Heart left ventricle (tissue), 16 donors: Measurements from ENCODE around the gene TXNRD3. TPM values are rescaled to one million over a fixed set of nuclear protein-coding genes. Genes with fewer than 3 reads are reported as not detected.

ENCODE experiments used
- ATAC-seq, 4 donors: fragments of 200-7000 bp; cut with Tn5 transposase; one replicate each; pipeline ENCODE4 v1.9.1; 2020 to 2022; ENCODE audit warnings: moderate library complexity in 4 of 4, mild to moderate bottlenecking in 3 of 4, moderate number of reproducible peaks in 1 of 4
- DNase-seq, 5 donors: peaks; one replicate each; pipeline ENCODE4 v3.0.0-alpha.2; 2020
- H3K27ac ChIP-seq, 12 donors: fragments of 200-600 bp; sonication (generic) in 4 of 12; one replicate each; pipeline versions ENCODE4 v1.5.0 to v1.8.0; 2016 to 2022; ENCODE audit warnings: mild to moderate bottlenecking in 2 of 12
- H3K27me3 ChIP-seq, 9 donors: fragments of 200-600 bp; sonication (generic) in 2 of 9; one replicate each; pipeline versions ENCODE4 v1.5.1 to v1.8.0; 2016 to 2022; ENCODE audit warnings: mild to moderate bottlenecking in 3 of 9
- H3K36me3 ChIP-seq, 9 donors: fragments of 200-600 bp; sonication (generic) in 2 of 9; one replicate each; pipeline versions ENCODE4 v1.5.0 to v1.8.0; 2018 to 2022; ENCODE audit warnings: mild to moderate bottlenecking in 2 of 9
- H3K4me1 ChIP-seq, 12 donors: fragments of 200-600 bp; sonication (generic) in 4 of 12; one replicate each; pipeline versions ENCODE4 v1.5.0 to v1.8.0; 2016 to 2022; ENCODE audit warnings: mild to moderate bottlenecking in 3 of 12
- H3K4me3 ChIP-seq, 12 donors: fragments of 200-600 bp; sonication (generic) in 4 of 12; one replicate each; pipeline versions ENCODE4 v1.5.0 to v1.8.0; 2017 to 2022; ENCODE audit warnings: mild to moderate bottlenecking in 9 of 12, moderate library complexity in 4 of 12
- H3K9me3 ChIP-seq, 12 donors: fragments of 200-600 bp; sonication (generic) in 4 of 12; one replicate each; pipeline versions ENCODE4 v1.5.0 to v1.8.0; 2016 to 2022; ENCODE audit warnings: mild to moderate bottlenecking in 1 of 12
- POLR2A ChIP-seq, 2 donors: fragments of 450-650 bp; IDR thresholded peaks; one replicate each; pipeline ENCODE4 v1.6.1; 2017; ENCODE audit warnings: antibody characterized with exemption in 2 of 2, mild to moderate bottlenecking in 2 of 2, moderate library complexity in 2 of 2
- WGBS, 4 donors: extraction: QIAGEN DNeasy Blood & Tissue Kit in 2 of 4; methylation state at CpG; one replicate each; pipeline versions ENCODE4 v1.1.5 to v1.1.7; 2013 to 2018; 5-methylcytosine and 5-hydroxymethylcytosine counted together
- intact Hi-C, 10 donors: fragments of 100-400 bp; cut with DNase I; formaldehyde crosslinking; loops; one replicate each; pipeline versions ENCODE4 v1.11.1 to v1.14.2; 2022
- polyA plus RNA-seq, 2 donors: library from polyadenylated mRNA; stranded (reverse); fragments of 200-250 nt; gene quantifications; one replicate each; pipeline ENCODE4 v1.2.3, GENCODE V29; 2013
- total RNA-seq, 9 donors: library from RNA; depleted of rRNA in 2 of 9; stranded (reverse); fragments of >200 nt in 2 of 9; fragmentation: NEBNext Ultra II Directional in 3 of 9; extraction: Animal tissue kit (Norgen Biotek cat#: 25700) in 3 of 9; gene quantifications; one replicate each; pipeline versions ENCODE4 v1.1.0 to v1.2.4, GENCODE V29; 2016 to 2023
- TF ChIP-seq, protein P1 (sequence below), 12 donors: fragments of 200-600 bp; sonication (generic) in 4 of 12; IDR thresholded peaks; one replicate each; pipeline versions ENCODE4 v1.5.0 to v1.8.0; 2018 to 2022; ENCODE audit warnings: antibody characterized with exemption in 12 of 12, mild to moderate bottlenecking in 5 of 12
- donor health status: ischemic (EF 13 %, LVEDD 7.1; RV severe dilation, severe dysfunction).
- donor health status: healthy with polysubstance abuse.
- donor health status: DM: no; HTN: yes; CAD: no.
- donor health status: DM: no; HTN: no; CAD: no.
- donor health status: ischemic (EF 25% LVEDD 6.9; RV normal size, moderate dysfunction).
- donor health status: ischemic (EF 25% LVEDD 5.7; RV mildly dilated, moderate dysfunction).
- donor health status: healthy.
- donor health status: DM: yes; HTN: yes; CAD: no.
- donor health status: ischemic (EF 35%, LVEDD 5.7; RV mildly dilated, moderate dysfunction).
- donor health status: nonischemic (EF 11% LVEDD 7.7; RV severe dilation, severe dysfunction).
- donor health status: DM: yes; HTN: yes; CAD: no.
- donor health status: PGD.
- donor health status: ischemic (EF 29% LVEDD 5.4; RV normal size, mild dysfunction).
- donor health status: nonischemic (EF 23%, LVEDD 6.1; RV moderate dilation, normal function).

Gene TXNRD3
- total and polyA plus RNA-seq, 11 donors: 1.7 to 8.2 (median 5.7) TPM

GRCh38 chr3:126672741-126673140 is 17.8 kb upstream of the TXNRD3 start:
- no peak for TF ChIP-seq POLR2A (IDR thresholded peaks at IDR 0.05)
- TF ChIP-seq, protein P1, sequence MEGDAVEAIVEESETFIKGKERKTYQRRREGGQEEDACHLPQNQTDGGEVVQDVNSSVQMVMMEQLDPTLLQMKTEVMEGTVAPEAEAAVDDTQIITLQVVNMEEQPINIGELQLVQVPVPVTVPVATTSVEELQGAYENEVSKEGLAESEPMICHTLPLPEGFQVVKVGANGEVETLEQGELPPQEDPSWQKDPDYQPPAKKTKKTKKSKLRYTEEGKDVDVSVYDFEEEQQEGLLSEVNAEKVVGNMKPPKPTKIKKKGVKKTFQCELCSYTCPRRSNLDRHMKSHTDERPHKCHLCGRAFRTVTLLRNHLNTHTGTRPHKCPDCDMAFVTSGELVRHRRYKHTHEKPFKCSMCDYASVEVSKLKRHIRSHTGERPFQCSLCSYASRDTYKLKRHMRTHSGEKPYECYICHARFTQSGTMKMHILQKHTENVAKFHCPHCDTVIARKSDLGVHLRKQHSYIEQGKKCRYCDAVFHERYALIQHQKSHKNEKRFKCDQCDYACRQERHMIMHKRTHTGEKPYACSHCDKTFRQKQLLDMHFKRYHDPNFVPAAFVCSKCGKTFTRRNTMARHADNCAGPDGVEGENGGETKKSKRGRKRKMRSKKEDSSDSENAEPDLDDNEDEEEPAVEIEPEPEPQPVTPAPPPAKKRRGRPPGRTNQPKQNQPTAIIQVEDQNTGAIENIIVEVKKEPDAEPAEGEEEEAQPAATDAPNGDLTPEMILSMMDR (IDR thresholded peaks at IDR 0.05): no peak
- intact Hi-C loops: loop anchor here in 7 of 10 donors (10.0 kb wide), 5 partner anchors 302 to 872 kb away; partner anchors contain the start of gene PLXNA1 (in 2 of the 7)
- Histone ChIP-seq H3K27ac (no peak overlapping the region), H3K4me3 (no peak overlapping the region), H3K4me1 (no peaks in the 10 kb centered on the region), H3K9me3 (peaks cover 0 to 20% (median 7%) of the 10 kb centered on the region in 12 donors), H3K36me3 (no peaks in the 10 kb centered on the region), H3K27me3 (peaks cover 0 to 24% (median 0%) of the 10 kb centered on the region in 9 donors)
- 86 to 95% (median 90%) methylated on average over 6 of the region's 6 CpGs for WGBS, 4 donors
- no peak for DNase-seq
- no peak for ATAC-seq

DNA sequence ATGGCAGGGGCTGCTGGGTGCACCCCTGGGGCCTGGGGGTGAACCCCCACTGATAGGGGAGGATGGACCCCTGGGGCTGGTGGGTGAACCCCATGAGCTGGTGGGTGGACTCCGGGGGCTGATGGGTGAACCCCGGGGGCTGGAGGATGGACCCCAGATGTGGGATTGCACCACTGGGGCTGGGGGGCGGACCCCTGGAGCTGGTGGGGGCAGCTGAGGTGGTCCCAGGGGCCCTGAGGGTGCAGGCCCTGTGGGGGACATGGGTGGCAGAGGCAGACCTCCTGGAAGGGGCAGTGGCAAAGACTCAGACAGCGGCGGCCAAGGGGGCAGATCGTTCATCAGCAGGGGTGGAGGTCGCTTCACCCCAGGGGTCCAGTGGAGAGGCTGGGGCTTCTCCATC is 17.4 kb upstream of the TXNRD3 start:
- TF ChIP-seq, protein P1 (IDR thresholded peaks at IDR 0.05): no peak
- no peak for TF ChIP-seq POLR2A (IDR thresholded peaks at IDR 0.05)
- Histone ChIP-seq H3K36me3 (no peaks in the 10 kb centered on the region), H3K4me3 (no peak overlapping the region), H3K27me3 (peaks cover 0 to 24% (median 0%) of the 10 kb centered on the region in 9 donors), H3K4me1 (no peaks in the 10 kb centered on the region), H3K9me3 (peaks cover 0 to 20% (median 7%) of the 10 kb centered on the region in 12 donors), H3K27ac (no peak overlapping the region)
- intact Hi-C loops: loop anchor here in 7 of 10 donors (10.0 kb wide), 5 partner anchors 302 to 872 kb away; partner anchors contain the start of gene PLXNA1 (in 2 of the 7)
- ATAC-seq (no peak), DNase-seq (no peak)
- WGBS, 4 donors: 77 to 91% (median 87%) methylated on average over 7 of the region's 7 CpGs

GRCh38 chr3:126671521-126671920 is 16.6 kb upstream of the TXNRD3 start:
- Histone ChIP-seq H3K27ac (no peak overlapping the region), H3K4me1 (no peaks in the 10 kb centered on the region), H3K9me3 (peaks cover 0 to 20% (median 7%) of the 10 kb centered on the region in 12 donors), H3K27me3 (peaks cover 0 to 16% (median 0%) of the 10 kb centered on the region in 9 donors), H3K36me3 (no peaks in the 10 kb centered on the region), H3K4me3 (no peak overlapping the region)
- DNase-seq: no peak
- no peak for ATAC-seq
- no peak for TF ChIP-seq POLR2A (IDR thresholded peaks at IDR 0.05)
- TF ChIP-seq, protein P1 (IDR thresholded peaks at IDR 0.05): no peak
- 47 to 62% (median 56%) methylated on average over 1 of the region's 1 CpG for WGBS, 4 donors
- intact Hi-C loops: loop anchor here in 7 of 10 donors (10.0 kb wide), 5 partner anchors 303 to 873 kb away; partner anchors contain the start of gene PLXNA1 (in 2 of the 7)

GRCh38 chr3:126668450-126669401 is 13.8 kb upstream of the TXNRD3 start:
- TF ChIP-seq POLR2A (IDR thresholded peaks at IDR 0.05): no peak
- TF ChIP-seq, protein P1 (IDR thresholded peaks at IDR 0.05): no peak
- Histone ChIP-seq H3K27ac (no peak overlapping the region), H3K4me3 (no peak overlapping the region), H3K36me3 (no peaks in the 10 kb centered on the region), H3K9me3 (peaks cover 0 to 6% (median under 1%) of the 10 kb centered on the region in 12 donors), H3K4me1 (no peaks in the 10 kb centered on the region), H3K27me3 (no peaks in the 10 kb centered on the region)
- DNase-seq (no peak), ATAC-seq (no peak)
- WGBS, 4 donors: 81 to 87% (median 84%) methylated on average over 7 to 13 of the region's 13 CpGs
- intact Hi-C loops: no loop called here
